Globus pallidus (tissue), 1 donor: ENCODE measurements around the gene SZT2.
A peak's percentile ranks its signal among the peaks of the same experiment; 100 is the strongest.
"Not testable (repeated sequence)": the region's sequence is repeated elsewhere in the genome, so short reads cannot be mapped to it uniquely, and the experiment has no call there.

Experiments
- DNase-seq: peaks from one replicate; pipeline ENCODE4 v3.0.0-alpha.2; 2015; ENCODE audit warnings: low spot score

SZT2 gene

DNA sequence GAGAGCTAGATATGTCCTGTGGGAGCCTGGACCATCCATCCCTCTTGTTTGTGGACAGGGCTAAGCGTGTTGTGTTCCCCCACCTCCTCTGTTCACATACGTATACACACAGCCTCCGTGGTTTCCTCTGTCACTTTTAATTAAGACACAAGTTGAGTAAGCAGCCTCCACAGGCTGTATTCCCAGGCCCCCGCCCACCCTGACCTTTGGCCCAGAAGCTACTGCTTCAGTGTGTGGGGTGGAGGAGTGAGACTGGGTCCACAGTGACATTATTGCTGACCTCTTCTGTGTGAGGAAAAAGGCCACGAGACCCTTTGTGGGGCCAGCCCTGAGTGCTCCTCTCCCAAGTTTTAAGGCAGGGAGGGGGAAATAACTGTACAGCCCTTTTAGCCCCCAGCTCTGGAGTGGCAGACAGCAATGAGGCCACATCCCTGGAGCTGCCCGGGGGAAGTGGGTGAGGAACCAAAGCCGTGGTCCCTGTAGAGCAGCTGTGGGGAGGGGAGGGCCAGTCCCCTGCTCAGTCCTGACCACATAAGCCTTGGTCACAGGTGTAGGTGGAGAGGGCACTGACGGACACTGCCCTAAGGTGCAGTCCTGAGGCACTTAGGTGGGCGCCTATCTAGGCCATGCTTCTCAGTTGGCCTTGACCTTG lies 26.3 kb upstream of the SZT2 start:
- no peak for DNase-seq

DNA sequence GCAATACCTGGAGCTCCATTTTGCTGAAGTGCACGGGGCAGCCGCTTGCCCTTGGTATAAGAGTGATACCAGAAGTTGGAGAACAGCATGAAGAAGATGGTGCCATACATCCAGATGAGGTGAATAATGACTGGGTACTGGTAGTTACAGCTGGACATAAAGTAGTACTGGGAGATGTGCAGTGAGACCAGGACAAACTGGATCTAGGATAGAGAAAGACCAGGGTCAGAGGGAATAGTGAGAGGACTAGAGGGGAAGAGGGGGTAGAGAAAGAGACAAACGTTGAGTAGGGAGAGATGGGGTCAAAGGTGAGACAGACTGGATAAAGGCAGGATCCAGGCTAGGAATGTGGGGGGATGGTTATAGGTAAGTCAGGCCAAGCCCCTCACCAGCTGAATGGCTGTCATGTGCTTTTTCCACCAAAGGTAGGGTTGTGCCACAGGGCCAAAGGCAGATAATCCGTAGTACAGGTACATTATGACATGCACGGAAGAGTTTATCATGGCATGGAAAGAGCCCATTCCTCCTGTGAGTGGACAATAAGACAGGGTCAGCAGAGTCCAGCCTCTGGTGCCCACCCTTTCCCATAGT lies 25.7 kb upstream of the SZT2 start:
- no peak for DNase-seq

DNA sequence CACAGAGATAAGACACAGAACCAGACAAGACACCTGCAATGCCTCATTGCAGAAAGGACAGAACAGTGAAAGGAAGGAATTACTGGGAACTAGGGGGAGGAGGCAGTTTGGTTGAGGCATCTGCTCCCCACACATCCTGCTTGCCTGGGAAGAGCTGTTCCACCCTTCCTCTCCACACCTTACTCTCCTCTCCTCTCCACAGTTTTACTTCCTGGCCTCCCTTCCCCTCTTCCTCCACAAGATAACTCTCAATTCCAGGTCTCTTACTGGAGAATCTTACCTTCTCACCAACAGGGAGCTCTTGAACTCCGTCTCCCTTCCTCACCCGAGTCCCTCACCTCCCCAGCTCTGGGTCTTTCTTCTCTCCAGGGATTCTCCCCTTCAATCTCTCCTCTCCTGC lies 24.0 kb upstream of the SZT2 start:
- no peak for DNase-seq

DNA sequence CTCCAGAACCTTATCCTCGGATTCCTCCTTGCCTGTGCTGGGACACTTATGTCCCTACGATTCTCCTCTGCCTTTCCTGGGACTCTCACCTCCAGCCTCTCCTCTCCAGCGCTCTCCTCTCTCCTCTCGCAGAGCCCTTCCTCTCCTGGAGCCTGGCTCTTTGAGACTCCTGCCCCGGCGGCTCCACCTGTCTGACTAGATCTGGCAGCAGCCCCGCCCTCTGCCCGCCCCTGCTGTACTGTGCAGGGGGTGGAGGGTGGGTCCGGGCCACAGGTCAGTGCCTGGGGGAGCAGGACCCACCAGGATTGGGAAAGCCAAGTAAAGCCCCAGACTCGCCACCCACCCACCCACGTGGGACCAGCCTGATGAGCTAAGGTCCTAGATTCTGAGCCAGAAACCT lies 23.5 kb upstream of the SZT2 start:
- DNase-seq: no peak

- no peak for DNase-seq
These were observed 23.1 kb upstream of the SZT2 start for GRCh38 chr1:43366601-43367025.

- no peak for DNase-seq
These were observed 22.4 kb upstream of the SZT2 start for GRCh38 chr1:43367026-43367903.

DNA sequence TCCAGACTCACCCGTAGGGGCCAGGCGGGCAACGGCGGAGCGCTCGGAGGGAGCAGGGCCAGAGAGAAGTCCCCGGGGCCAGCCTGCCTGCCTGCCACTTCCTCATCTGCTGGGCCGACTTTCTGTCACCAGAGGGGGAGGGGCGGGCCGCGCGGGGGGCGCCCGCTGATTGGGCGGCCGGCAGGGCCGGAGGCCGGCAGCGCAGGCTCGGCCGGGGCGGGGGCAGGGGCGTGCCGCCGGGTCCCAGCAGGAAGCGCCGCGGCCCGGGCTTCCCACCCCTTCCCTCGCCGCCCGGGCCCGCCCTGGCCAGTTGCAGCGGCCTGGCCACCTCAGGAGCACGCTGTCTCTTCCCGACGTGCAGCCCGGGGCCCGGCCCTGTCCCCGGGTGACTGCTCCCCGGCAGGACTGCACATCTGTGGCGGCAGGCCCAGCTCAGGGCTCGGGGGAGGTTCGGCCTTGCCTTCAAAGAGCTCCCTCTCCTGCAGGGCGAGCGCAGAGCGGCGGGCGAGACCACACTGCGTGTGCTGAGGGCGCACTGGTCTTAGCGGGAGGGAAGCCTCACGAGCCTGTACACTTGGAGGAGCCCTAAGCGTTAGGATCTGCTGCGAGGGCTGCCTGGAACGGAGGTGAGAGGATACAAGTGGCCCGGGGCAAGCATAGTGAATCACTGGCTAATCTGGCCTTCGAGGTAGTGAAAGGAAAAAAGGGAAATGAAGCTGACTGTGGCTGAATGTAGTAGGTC lies 21.6 kb upstream of the SZT2 start, which contains the start of gene ELOVL1:
TSS of gene ELOVL1 (minus strand) at position 108 of the 742 bp plus-strand sequence. CDS start 2,402 bp downstream, outside the sequence.
- peak; percentile 93 for DNase-seq

GRCh38 chr1:43368646-43369020 lies 21.1 kb upstream of the SZT2 start:
- DNase-seq: no peak

GRCh38 chr1:43369779-43370178 lies 19.9 kb upstream of the SZT2 start:
- not testable (repeated sequence) for DNase-seq

GRCh38 chr1:43370564-43370963 lies 19.1 kb upstream of the SZT2 start:
- DNase-seq: no peak

DNA sequence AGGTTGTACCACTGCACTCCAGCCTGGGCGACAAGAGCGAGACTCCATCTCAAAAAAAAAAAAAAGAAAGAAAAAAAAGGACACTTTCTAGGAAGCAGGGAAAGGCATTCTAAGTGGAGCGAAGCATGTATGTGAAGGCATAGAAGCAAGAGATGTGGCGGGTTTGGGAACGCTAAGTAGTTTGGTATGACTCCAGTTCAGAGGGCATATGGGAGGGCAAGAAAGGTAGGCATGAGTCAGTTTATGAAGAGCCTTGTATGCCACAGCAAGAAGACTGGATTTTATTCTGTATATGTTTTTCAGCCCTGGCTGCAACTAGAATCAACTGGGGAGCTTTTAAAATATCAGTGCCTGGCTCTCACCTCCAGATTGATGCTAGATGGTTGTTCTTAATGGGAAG lies 17.5 kb upstream of the SZT2 start:
- no peak for DNase-seq

GRCh38 chr1:43373066-43373940 lies 16.4 kb upstream of the SZT2 start:
- DNase-seq: no peak

DNA sequence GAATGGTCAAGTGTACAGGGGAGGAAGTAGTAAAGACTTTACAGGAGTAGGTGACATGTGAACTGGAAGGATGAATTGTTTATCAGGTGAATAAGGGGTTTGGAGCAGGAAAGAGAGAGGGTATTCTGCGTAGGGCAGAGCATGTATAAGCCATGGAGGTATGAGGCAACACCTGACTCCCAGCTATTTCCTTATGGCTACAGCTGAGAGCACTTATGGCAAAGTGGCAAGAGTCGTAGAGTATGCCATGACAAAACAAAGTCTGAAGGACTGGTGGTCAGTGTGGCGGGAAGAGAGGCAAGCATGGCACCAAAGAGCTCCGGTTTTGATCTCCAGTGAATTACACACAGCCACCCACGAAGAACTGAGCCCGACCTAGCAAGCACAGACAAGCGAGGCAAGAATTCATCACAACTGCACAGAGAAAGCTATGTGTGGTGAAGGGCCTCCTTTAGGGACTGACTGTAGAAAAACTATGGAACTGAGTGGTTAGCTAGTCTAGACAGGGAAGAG lies 12.9 kb upstream of the SZT2 start:
- no peak for DNase-seq

DNA sequence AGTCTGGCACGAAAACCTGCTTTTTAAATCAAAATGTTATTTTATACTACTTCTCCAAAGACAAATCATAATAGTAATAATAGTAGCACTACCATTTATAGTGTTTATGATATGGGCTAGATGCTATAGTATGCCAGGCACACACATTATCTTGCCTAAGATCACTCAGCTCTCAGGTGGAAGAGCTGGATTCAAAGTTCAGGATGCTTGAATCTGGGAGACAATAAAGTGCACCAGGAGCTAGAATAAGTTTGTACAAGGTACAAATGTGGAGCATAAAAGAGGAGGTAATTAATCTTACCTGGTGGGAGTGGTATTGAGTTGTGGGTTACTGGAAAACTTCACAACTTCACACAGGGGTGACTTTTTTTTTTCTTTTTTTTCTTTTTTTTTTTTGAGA lies 11.9 kb upstream of the SZT2 start:
- DNase-seq: no peak

DNA sequence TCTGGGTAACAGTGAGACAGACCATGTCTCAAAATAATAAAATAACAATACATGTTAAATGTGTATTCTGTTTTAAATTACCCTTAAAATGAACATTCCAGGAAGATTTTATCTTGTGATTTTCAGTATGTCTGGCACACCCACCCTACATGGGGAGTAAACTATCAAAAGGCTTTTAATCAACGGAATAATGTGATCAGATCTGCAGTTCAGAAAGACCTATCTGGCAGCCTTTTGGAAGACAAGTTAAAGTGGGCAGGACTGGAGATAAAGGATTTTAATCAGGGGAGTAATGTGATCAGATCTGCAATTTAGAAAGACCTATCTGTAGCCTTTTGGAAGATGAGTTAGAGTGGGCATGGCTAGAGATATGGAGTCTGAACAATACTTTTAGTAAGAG lies 10.2 kb upstream of the SZT2 start:
- DNase-seq: no peak

DNA sequence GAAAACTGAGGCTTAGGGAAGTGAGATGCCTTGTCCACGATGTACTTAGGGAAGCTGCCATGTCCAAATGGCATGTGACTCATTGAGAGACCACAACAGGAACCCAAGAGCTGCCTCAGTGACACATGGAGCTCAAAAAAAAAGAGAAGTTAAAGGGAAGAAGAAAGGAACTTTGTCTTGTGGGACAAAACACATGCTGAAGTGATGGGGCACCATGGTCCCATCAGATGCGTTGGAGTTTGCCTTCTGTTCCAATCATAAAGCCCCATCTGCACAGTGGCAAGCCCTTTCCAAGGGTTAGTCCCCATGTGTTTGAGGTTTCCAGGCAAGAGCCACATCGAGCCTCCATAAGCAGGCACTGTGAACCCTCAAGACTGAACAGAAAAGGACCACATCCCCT lies 8.1 kb upstream of the SZT2 start:
- DNase-seq: no peak

DNA sequence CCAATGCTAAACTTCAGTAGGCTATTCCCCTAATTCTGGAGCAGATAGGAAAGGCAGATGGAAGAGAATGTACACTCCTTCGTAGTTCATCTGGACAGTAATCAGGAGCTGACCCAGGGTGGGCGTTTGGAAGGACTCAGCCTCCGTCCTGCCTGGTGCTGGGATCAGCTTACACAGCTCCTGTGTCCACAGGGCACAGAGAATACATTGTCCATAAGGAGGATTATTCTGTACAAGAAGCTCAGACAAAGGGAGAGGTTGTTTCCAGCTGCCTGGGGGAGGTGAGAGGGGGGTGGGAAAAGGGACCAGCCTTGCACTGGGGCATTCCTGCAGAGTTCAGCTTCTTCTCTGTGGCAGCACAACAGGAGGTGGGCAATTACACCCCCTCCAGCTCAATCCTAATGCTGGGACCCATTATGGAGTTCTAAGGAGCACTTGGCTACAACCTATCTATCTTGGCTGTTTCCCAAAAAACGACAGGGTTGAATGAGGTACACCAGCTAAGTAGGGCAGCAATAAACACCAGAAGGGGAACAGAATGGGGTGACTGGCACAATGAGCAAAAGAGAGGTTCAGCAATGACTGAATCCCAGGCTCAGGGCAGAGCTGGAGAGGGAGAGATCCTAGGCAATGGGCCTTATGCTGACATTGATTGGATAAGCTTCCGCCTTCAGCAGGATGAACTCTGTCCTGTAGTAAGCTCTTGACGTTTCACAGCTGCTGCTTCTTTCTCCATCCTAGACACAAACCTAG lies 7.5 kb upstream of the SZT2 start:
- DNase-seq: peak; percentile 96

- peak; percentile 82 for DNase-seq
These were observed 6.2 kb upstream of the SZT2 start for GRCh38 chr1:43383449-43383848.

DNA sequence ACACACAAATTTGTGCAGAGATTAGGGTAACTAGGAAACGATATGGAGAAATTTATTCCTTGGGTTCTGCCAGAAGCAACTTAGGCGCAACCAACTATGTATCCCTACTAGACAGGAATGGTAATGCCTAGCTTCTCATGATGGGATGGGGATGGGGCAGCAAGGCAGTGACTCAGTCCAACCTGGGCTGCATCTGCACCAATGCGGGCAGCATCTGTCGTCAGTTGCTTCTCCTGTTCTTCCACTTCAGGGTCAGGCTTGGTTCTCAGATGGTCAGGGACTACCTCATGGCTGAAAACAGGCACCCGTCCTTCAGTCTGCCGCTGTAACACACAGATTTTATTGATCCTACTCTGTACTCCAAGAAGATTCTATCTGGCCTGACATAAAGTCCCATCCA lies 3.0 kb upstream of the SZT2 start:
- DNase-seq: no peak

DNA sequence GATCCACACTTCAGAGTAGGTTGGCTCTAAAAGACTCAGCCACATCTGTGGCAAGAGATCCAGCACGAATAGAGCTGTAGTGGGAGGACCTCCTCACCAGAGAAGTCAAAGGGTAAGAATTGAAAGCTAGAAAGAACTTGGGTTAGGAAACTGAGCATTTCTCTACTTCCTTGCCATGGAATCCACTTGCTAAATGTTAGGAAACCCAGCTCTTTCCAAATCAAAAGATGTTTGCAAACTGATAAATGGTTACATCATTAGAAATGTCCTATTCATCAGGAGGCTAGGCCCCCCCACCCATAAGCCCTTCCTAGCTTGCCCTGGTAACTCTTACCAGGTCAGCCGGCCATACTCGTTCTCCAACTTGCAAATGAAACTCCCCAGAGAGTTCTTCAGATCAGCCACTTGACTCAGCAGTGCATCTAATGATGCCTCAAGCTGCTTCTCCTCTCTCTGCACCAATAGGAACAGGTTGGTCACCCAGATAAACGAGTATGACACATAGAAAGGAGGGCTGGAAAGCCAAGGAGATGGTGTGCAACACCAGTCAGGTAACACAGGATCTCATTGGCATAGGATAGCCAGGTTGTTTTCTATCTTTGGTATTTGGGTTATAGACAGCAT lies 1.6 kb upstream of the SZT2 start:
- no peak for DNase-seq
